OCI-LY1 (cell line): Measurements from ENCODE around the gene COL18A1.

ENCODE experiments used
- EZH2 ChIP-seq: fragments of 200-600 bp; sonication (generic), shearing (Covaris generic); IDR thresholded peaks from 2 replicates; pipeline ENCODE4 v1.8.0; 2017; ENCODE audit warnings: borderline replicate concordance, mixed run types, mild to moderate bottlenecking, antibody characterized with exemption, low read length, moderate library complexity, mixed read lengths
- TF ChIP-seq, protein P1 (sequence below): fragments of 200-600 bp; sonication (generic), shearing (Covaris generic); IDR thresholded peaks from 2 replicates; pipeline ENCODE4 v1.5.1; 2017; ENCODE audit warnings: mild to moderate bottlenecking, antibody characterized with exemption, low read length, moderate library complexity, mixed read lengths

DNA sequence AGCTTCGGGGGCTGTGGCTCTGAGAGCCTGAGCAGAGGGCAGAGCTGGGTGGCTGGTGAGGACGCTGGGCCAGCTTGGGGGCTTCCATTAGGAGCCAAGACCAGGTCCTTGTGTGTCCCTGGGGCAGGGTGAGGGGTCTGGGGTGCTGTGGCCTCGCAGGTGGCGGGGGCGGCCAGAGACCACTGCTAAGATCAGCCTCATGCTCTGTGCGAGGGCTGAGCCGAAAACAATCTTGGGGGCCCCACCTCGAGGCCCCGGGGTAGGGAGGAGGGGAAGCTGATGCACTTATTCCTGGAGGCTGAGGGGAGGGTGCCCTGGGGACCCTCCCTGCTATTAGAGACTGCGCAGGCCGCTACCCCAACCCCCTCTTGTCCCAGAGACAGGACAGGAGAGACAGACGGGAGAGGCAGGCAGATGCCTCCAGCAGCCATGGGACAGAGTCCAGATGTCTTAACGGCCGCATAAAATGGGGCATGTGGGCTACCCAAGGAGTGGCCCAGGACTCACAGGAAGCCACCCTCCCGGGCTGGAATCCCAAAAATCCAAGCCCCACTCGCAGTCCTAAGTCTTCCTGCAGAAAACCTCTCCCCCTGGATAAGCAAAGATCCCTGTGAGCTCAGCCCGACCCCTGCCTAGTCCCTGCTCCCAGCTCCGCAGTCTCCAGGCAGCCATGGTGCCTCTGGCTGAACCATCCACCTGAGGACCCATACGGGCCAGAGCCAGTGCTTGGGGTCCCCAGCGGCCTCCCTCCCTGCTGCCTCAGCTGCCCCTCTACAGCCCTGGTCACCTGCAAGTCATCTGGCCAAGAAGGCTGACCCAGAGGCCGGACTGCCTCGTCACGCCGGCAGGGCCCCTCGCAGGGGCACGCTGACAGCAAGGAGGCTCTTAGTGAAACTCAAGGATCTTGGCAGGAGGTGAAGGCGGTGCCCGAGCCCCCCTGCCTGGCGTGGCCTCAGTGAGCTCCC lies 43.6 kb upstream of the COL18A1 start:
- TF ChIP-seq, protein P1, sequence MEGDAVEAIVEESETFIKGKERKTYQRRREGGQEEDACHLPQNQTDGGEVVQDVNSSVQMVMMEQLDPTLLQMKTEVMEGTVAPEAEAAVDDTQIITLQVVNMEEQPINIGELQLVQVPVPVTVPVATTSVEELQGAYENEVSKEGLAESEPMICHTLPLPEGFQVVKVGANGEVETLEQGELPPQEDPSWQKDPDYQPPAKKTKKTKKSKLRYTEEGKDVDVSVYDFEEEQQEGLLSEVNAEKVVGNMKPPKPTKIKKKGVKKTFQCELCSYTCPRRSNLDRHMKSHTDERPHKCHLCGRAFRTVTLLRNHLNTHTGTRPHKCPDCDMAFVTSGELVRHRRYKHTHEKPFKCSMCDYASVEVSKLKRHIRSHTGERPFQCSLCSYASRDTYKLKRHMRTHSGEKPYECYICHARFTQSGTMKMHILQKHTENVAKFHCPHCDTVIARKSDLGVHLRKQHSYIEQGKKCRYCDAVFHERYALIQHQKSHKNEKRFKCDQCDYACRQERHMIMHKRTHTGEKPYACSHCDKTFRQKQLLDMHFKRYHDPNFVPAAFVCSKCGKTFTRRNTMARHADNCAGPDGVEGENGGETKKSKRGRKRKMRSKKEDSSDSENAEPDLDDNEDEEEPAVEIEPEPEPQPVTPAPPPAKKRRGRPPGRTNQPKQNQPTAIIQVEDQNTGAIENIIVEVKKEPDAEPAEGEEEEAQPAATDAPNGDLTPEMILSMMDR, result no peak
- TF ChIP-seq EZH2, result no peak
